Eye (tissue), 1 donor: ENCODE measurements around the gene FBLN1.

Source experiments
- DNase-seq: peaks from one replicate; pipeline ENCODE4 v3.0.0-alpha.2; 2015

FBLN1 gene

GRCh38 chr22:45574069-45574703, 71.5 kb downstream of the FBLN1 start:
- peak; percentile 49 for DNase-seq

GRCh38 chr22:45575173-45575572, 72.5 kb downstream of the FBLN1 start:
- no peak for DNase-seq

DNA sequence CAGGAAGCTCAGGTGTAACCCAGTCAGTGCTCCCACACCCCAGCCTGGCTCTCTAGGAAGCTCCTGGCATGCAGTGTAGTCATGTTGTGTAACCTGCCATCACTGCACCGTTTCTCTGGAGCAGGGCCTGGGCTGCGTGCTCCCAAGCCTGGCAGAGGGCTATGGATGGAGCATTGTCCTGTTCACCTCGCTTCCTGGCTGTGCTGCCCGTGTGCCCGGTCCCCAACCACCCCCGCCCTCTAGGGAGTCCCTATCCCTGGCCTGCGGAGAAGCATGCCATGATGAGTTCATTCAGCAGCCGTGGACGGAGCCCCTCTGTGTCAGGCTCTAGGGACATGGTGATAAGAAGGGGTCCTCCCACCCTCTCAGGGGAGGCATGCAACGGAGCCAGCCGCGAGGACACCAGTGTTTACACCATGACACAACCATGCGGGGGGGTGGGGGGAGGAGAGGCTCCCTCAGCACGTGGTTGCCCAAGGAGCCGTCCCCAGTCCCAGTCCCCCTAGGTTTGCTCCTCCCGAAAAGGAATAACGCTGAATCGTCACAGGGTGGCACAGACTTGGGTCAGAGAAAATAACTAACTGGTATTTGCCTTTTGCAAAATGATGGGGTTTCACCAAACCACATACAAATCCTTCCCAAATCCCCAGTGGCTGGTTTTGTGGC, 73.1 kb downstream of the FBLN1 start:
- no peak for DNase-seq

DNA sequence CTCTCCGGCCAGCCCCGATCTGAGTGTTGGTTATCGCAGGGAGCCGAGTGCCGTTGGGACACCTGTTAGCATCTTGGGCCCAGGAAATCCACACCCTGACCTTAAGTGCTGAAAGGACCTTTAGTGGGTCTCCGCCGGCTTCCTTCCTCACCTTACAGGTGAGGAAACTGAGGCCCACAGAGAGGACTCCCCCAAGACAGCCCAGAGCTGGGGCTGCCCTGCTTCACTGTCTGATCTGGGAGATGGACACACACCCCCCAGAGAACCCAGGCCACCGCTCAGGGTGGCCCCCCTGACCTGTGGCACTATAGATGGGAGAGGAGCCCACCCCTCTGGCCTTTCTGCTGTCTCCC, 73.6 kb downstream of the FBLN1 start:
- DNase-seq: no peak

DNA sequence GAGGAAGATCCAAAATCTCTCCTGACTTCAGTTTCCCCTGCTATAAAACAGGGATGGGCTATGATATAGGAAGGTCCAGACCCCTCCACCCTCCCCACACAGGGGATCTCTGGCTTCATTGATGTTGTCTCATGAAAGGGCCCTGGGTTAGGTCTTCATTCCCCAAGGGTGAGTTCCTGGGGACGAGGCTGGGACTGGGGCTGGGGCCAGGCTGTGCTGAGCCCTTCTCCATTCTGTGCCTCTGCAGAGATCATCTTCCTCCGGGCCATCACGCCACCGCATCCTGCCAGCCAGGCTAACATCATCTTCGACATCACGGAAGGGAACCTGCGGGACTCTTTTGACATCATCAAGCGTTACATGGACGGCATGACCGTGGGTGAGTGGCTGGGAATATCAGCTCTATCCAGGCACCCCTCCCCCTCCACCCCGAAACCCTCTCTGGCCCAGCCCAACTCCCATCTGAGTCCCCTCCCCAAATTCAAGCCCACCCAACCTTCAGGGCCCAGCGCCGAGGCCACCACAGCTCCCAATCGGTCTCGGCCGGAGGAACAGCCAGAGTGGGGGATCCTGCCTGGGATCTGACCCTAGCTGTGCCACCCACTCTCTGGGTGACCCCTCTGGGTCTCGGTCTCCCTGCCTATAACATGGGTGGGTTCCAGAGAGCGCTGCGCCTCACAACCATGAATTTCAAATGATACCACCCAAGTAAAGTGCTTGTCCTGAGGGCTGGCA, 74.2 kb downstream of the FBLN1 start:
- DNase-seq: no peak

DNA sequence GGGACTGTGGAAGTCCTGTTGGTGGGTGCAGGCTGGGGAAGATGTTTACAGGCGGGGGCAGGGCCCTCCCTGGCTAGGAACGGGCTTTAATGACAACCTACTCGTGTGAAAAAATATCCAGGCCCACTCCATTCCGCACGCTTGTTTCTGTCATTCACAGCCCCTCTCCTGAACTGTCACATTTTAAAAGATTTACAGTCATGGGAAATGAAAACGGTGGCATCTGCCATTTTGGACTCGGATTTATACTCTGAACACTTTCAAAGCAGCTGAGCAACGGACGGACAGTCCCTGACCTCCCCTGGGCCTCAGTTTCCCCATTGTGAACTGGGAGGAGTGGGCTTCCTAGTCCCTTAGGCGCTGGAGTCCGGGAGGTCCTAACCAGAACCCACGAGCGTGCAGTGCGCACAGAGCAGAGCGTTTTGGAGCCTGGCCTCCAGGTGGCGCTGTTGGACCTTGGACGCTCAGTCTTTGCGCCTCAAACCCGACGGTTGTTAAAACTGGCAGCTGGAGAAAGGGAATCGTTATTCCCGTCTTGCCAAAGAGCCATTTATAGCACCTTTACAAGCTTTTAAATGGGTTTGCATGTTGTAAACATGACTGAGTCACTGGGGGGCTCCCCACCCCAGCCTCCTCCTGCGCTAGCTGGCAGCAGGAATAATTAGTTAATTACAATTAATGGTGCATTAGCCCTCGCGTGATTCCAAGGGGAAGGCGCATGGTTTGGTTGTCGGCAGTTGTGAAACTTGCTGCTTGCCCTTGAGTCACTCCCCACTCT, 75.3 kb downstream of the FBLN1 start:
- peak; percentile 95 for DNase-seq

- DNase-seq: no peak
These were observed 76.0 kb downstream of the FBLN1 start for GRCh38 chr22:45578524-45579147.

- no peak for DNase-seq
These were observed 76.6 kb downstream of the FBLN1 start for GRCh38 chr22:45579306-45579705.

DNA sequence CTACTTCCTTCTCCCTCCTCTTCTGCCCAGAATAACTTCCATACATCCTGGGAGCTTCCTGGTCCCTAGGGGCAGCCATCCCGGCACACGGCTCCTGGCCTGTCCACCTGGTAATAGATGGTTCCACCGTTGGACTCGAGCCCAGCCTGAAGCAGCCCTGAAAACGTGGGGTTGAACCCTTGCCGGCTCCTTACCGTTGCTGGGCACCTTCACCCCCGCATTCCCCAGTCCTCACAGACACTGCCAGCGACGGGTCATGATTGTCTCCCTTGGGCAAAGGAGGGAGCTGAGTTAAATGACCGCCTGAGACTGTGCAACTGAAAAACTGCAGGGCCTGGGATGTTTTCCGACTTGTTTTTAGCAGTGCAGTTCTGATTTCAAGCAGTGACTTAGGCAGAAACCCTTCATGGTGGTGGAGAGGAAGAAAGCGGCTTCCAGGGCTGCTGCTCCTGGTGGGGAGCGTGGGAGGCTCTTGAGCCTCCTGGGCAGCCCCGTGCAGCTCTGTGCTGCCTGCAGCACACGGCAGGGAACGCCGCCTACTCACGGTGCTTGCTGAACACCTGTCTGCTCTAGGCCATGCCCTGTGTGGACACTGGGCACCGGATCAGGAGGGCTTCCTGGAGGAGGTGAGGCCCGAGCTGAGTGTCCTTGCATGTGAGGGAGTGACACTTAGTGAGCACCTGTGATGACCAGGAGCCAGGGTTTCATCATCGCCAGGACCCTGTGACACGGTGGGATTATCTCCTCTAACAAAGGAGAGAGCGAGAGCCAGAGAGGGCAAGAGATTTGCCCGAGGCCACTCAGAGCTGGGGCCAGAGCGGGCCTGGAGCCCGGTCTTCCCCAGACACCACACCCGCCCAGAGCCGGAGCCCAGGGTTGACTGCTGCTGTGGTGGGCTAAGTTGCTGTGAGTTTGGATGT, 77.4 kb downstream of the FBLN1 start:
- no peak for DNase-seq

DNA sequence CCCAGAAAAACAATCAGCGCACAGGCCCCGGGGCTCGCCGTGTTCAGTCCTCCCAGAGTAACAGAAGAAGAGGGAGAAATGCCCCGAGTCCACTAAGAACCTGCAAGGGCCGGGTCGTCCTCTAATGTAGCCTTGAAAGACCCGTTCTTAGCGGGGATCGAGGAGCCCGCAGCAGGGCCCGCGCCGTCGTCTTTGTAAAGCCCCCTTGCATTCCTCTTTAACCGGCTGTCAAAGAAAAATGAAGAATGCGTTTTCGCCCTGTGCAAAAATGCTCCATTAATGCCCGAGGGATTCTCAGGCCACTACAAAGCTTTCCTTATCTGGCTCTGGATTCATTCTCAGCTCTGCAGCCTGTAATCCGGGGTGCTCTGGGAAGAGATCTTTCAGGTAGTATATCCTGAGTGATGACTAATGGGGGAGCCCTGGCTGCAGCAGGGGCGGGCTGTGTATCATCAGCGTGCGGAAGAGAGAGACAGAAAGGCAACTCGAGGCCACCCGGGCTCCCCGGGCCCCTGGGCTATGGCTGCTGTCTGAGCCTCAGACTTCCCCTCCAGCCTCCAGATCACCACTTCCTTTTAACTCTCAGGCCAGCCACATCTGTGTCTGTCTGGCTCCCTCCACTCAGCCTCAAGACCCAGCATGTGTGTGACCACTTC, 78.2 kb downstream of the FBLN1 start:
- DNase-seq: no peak

GRCh38 chr22:45581549-45582080, 78.9 kb downstream of the FBLN1 start:
- no peak for DNase-seq

- no peak for DNase-seq
These were observed 79.7 kb downstream of the FBLN1 start for GRCh38 chr22:45582236-45582954.

DNA sequence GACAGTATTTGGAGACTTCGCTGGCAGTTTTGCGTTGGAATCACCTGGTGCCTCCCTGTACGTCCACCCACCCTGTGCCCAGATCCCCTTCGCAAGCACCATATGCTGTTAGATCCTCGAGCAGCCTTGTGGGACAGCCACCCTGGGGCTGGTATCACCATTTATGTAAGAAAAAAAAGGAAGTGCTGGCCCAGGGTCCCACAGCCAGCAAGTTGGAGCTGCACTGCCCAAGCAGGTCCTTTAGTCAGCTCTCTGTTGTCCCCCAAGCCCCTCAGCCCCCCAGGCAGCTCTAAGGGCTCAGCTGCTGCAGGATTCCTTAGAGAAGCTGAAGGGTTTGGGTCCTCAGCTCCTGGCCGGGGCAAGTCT, 80.3 kb downstream of the FBLN1 start:
- DNase-seq: no peak

- DNase-seq: no peak
These were observed 80.8 kb downstream of the FBLN1 start for GRCh38 chr22:45583504-45583903.

DNA sequence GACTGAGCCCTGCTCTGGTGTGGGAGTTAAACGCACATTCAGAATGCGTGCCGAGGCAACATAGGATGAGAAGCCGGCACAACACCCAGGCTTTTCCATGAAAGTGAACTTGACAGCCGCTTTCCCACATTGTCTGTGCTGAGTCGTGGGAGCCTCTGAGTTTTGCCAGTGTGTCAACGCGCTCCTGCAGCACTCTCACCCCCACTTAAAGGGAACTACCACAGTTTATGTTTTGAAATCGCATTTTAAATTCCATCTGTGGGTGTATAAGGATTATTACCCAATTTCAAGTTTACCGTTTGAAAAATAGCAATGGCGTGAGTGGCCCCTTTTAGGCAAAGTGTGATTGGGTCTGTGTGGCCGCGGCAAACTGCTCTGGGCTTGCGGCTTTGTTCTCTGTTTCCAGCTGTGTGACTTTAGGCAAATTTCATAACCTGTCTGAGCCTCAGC, 81.5 kb downstream of the FBLN1 start:
- no peak for DNase-seq

GRCh38 chr22:45584621-45585436, 82.1 kb downstream of the FBLN1 start:
- DNase-seq: no peak

DNA sequence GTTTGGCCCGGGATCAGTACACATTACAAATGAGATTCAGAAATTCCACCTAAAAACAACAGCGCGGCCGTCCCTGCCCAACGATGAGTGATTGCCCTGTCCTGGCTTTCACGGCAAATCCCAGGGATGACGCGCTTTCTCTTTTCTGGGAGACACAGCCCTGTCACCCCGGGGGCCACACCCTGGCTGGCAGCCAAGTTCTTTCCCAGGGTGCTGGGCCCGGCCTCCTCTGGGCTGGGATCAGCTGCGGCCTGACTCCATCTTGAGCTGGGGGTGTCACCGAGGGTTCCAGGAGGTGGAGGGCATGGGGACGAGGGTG, 82.7 kb downstream of the FBLN1 start:
- DNase-seq: no peak

DNA sequence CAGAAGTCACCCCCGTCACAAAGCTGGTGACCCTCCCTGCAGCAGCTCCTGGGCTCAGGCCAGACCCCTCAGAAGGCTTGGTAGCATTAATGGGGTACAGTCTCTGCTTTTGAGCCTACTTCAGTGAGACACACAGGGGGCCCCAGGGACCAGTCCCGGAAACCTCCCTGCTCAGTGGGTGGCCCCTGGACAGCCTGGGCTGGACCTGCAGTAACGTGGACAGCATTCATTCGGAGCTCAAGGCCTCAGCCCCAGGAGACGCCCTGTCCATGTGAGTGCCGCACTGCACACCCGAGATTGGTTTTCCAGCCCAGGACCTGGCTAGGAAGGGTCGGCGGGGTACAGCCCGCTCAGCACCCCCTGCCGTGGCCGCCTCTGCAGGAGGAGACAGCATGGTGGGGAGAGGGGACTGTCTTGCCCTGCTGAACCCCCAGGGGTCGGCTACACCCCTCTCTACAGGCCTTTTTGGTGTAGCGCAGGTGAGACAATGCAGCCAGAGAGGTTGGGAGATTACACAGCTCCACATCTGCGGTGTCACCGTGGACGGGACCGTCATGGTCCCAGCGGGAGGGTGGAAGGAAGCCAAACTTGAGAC, 83.4 kb downstream of the FBLN1 start:
- no peak for DNase-seq
